Measurements from ENCODE around the gene AGFG2. TPM values are rescaled to one million over a fixed set of nuclear protein-coding genes. Genes with fewer than 3 reads are reported as not detected.
"Not testable (repeated sequence)": the region's sequence is repeated elsewhere in the genome, so short reads cannot be mapped to it uniquely, and the experiment has no call there.

The AGFG2 gene, protein sequence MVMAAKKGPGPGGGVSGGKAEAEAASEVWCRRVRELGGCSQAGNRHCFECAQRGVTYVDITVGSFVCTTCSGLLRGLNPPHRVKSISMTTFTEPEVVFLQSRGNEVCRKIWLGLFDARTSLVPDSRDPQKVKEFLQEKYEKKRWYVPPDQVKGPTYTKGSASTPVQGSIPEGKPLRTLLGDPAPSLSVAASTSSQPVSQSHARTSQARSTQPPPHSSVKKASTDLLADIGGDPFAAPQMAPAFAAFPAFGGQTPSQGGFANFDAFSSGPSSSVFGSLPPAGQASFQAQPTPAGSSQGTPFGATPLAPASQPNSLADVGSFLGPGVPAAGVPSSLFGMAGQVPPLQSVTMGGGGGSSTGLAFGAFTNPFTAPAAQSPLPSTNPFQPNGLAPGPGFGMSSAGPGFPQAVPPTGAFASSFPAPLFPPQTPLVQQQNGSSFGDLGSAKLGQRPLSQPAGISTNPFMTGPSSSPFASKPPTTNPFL
- 10 to 100 TPM; 65.0 to 75.5 TPM for total RNA-seq
- long read RNA-seq, full-length matches to known transcripts = 9 of 39 reads
- long read RNA-seq, partial matches to known transcripts = 20 of 39 reads
- long read RNA-seq, other reads (novel, unspliced or antisense) = 10 of 39 reads

GRCh38 chr7:100538654-100539435, at the start of gene AGFG2:
AGFG2 (plus strand) TSS chr7:100539203; CDS start chr7:100539347, 144 bp downstream.
- DNase-seq = peak; percentile 100
- intact Hi-C loops (cut with DNase I, micrococcal nuclease) = no loop called here
- ATAC-seq = peak; percentile 89

DNA sequence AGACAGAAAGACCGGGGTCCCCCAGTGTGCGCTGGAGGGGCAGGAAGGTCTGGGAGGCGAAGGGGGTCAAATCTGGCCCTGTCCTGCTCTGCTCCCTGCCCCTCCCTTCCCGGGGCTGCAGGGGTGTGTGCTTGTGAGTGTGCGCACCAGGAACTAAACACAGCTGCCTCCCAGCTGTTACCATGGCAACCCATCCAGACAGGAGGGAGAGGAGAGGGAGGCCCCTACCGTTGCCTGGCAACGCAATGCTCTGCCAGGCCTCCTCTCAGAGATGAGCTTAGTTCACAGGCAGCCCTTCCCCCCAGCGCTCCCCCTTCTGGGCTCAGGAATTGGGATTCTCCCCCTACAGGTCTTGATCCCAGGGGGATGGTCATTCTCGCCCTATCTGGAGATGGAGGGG, 49.2 kb upstream of the AGFG2 start:
- intact Hi-C loops (cut with DNase I, micrococcal nuclease) = no loop called here
- DNase-seq = peak; percentile 54 to 70
- peak; percentile 57 for ATAC-seq

GRCh38 chr7:100490483-100491191, 48.4 kb upstream of the AGFG2 start:
- intact Hi-C loops (cut with DNase I, micrococcal nuclease) = no loop called here
- ATAC-seq = no peak

DNA sequence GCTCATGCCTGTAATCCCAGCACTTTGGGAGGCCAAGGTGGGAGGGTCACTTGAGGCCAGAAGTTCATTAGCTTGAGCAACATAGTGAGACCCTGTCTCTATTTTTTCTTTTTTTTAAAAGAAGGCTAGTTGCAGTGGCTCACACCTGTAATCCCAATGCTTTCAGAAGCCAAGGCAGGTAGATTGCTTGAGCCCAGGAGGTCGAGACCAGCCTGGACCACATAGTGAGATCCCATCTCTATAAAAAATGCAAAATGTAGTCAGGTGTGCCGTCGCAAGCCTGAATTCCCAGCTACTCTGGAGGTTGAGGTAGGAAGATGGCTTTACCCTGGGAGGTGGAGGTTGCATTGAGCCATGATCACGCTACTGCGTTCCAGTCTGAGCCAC, 47.8 kb upstream of the AGFG2 start:
- intact Hi-C loops (cut with DNase I, micrococcal nuclease) = no loop called here
- no peak for ATAC-seq
- no peak for DNase-seq

More at GRCh38 chr7:100490483-100491191, 48.4 kb upstream of the AGFG2 start:
- DNase-seq = no peak

DNA sequence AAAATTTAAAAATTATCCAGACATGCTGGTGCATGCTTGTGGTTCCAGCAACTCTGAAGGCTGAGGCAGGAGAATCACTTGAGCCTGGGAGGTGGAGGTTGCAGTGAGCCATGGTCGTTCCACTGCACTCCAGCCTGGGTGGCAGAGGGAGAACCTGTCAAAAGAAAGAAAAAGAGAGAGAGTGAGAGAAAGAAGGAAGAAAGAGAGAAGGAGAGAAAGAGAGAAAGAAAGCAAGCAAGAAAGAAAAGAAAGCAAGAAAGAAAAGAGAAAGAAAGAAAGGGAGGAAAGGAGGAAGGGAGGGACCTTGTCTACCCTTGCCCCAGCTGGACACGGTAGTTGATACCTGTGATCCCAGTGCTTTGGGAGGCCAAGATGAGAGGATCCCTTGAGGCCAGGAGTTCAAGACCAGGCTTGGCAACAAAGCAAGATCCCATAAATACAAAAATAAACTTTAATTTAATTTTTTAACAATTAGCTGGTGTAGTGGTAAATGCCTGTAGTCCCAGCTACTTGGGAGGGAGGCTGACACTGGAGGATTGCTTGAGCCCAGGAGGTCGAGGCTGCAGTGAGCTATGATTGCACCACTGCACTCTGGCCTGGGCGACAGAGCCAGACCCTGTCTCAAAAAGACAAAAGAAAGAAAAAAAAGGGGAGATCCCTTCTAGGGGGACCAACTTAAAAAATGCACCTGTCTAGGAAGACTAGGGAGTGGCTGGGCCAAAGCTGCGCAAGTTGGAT, 46.1 kb upstream of the AGFG2 start:
- intact Hi-C loops (cut with DNase I, micrococcal nuclease) = no loop called here
- DNase-seq (no peak), ATAC-seq (no peak)

DNA sequence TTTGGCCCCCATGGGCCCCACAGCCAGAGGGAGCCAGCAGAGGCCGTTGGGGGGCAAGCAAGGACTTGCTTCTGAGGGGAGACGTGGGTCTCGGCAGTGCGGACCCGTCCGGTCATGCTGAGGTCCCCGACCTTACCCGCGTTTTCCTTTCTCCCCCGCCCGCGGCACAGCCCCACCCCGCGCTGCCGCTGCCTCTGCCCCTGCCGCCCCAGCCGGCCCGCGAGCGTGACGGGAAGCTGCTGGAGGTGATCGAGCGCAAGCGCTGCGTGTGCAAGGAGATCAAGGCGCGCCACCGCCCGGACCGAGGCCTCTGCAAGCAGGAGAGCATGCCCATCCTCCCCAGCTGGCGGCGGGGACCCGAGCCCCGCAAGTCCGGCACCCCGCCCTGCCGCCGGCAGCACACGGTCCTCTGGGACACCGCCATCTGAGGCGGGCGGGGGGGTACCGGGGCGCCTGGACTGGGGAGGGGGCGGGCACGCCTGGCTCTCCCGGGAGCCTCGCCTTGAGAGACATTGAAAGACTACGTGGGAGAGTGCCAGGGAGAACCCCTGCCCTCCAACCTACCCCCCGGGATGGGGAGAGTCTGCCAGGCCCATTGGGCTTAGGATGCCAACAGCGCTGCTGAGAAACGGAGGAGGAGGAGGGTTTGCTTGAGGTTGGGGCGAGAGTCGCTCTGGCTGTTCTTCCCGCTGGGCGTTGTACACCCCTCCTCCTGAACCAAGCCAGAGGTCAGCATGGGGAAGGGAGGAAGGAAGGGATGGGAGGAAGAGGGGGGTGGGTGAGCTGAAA, 45.3 kb upstream of the AGFG2 start:
- ATAC-seq (peak; percentile 83), DNase-seq (peak in 1 of 2 donors; percentile 76)
- intact Hi-C loops (cut with DNase I, micrococcal nuclease) = no loop called here

DNA sequence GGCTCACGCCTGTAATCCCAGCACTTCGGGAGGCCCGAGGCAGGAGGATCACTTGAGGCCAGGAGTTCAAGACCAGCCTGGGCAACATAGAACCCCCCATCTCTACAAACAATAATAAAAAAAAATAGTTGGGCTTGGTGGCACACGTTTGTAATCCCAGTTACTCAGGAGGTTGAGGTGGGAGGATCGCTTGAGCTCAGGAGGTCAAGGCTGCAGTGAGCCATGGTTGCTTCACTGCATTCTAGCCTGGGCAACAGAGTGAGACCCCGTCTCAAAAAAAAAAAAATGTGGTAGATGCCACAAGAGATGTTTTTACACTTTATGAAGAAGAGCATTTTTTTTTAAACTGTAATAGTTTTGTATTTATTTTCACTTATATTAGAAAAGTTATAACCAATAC, 42.5 kb upstream of the AGFG2 start:
- no peak for ATAC-seq
- intact Hi-C loops (cut with DNase I, micrococcal nuclease) = no loop called here

GRCh38 chr7:100500743-100501142, 38.3 kb upstream of the AGFG2 start:
- intact Hi-C loops (cut with DNase I, micrococcal nuclease); ATAC-seq; DNase-seq: not testable (repeated sequence)

More for the DNA sequence above, 42.5 kb upstream of the AGFG2 start:
- DNase-seq = no peak

GRCh38 chr7:100504031-100504430, 35.0 kb upstream of the AGFG2 start:
- DNase-seq, ATAC-seq: not testable (repeated sequence)

DNA sequence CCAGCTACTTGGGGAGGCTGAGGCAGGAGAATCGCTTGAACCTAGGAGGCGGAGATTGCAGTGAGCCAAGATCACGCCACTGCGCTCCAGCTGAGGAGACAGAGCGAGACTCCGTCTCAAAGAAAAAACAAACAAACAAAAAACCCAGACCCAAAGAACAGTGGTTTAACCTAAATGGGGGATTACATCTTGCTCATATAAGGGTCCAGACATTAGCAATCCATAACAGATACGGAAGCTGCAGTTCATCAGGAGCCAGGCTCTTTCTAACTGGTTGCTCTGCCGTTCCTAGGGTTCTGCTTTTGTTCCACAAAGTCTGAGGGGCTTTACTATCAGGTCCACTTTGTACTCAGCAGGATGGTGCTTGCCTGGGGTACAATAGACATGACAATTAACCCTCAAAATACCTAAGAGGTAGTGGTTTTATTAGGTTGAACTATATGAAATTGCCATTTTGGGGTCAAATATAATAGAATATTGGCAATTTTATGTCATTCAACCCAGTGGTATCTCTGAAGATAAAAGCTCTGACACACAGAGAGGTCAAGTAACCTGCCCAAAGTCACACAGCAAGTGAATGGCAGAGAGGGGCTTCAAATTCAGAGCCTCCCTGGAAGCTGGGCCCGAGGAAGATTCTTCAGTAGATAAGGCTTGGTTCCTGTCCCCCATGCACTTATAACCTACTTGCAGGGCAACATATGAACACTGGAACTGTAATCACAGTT, 34.0 kb upstream of the AGFG2 start:
- ATAC-seq (no peak), DNase-seq (no peak)
- intact Hi-C loops (cut with DNase I, micrococcal nuclease) = no loop called here

More at GRCh38 chr7:100504031-100504430, 35.0 kb upstream of the AGFG2 start:
- intact Hi-C loops (cut with DNase I, micrococcal nuclease) = not testable (repeated sequence)

DNA sequence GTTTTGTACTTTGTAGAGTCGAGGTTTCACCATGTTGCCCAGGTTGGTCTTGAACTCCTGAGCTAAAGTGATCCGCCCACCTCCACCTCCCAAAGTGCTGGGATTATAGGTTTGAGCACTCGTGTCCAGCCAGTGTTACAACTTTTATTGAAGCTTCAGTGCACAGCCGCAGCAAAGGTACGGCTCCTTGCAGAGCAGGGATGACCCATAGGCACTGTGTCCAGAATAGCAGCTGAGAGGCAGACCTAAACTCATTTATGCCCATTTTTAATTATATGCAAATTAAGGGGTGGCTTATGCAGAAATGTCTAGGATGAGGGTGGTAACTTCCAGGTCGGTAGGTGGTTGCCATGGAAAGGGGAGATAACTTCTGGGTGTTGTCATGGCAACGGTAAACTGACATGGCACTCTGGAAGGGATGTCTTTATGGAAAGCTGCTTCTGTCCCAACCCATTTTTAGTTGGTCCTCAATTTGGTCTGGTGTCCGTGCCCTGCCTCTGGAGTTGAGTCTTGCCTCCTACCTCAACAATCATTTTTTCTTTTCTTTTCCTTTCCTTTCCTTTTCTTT, 32.6 kb upstream of the AGFG2 start:
- ATAC-seq (no peak), DNase-seq (no peak)
- intact Hi-C loops (cut with DNase I, micrococcal nuclease) = no loop called here

DNA sequence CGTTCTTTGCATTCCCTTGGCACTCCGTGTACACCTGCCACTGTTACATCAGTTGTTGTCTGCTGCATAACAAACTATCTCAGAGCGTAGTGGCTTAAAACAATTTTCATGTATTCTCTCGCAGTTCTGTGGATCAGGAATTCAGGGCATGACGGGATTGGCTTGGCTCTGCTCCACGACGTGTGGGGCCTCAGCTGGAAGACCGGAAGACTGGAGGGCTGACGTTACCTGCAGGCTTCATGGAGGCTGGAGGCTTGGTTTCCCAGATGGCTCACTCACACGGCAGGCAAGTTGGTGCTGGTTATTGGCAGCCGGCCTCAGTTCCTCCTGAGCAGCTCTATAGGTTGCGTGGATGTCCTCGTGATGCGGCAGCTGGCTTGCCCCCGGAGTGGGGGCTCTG, 29.8 kb upstream of the AGFG2 start:
- intact Hi-C loops (cut with DNase I, micrococcal nuclease) = no loop called here
- ATAC-seq = no peak
- DNase-seq = peak in 1 of 2 donors; percentile 15

DNA sequence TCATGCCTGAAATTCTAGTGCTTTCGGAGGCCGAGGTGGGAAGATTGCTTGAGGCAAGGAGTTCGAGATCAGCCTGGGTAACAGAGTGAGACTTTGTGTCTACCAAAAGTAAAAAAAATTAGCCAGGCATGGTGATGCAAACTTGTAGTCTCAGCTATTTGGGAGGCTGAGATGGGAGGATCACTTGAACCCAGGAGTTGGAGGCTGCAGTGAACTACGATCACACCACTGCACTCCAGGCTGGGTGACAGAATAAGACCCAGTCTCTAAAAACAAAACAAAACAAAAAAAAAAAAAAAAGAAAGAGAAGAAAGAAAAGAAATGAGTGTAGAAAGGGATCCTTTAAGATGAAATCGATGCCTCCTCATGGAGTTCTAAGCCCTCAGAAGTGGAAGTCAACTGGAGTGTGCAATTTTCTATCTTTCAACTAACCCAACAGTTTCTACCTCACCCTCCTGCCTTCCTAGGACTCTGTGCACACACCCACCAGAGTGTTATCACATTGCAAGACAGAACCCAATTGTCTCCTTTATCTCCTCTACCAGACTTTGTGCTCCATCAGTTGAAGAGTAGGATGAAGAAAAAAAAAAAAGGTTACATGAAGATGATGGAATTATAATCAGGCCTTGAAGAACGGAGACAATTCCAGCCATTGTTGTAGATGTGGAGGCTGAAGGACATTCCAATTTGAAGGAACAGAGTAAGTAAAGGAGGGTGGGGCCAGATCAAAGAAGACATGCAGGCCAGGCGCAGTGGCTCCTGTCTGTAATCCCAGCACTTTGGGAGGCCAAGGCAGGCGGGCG, 28.4 kb upstream of the AGFG2 start:
- intact Hi-C loops (cut with DNase I, micrococcal nuclease) = no loop called here
- ATAC-seq = no peak
- DNase-seq = no peak

DNA sequence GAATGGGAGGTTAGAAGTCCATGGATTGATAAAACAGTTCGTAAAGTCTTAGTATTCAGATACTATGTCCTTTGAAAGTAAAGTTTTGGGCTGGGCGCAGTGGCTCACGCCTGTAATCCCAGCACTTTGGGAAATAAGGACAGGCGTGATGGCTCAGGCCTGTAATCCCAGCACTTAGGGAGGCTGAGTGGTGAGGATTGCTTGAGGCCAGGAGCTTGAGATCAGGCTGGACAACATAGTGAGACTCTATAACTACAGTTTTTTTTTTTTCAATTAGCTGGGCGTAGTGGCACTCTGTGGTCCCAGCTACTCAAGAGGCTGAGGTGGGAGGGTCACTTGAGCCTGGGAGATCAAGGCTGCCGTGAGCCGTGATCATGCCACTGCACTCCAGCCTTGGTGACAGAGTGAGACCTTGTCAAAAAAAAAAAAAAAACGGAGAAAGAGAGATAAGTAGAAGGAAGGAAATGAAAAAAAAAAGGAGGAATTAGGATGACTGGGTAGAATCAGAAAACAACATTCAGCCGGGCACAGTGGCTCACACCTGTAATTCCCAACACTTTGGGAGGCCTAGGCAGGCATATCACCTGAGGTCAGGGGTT, 25.7 kb upstream of the AGFG2 start:
- no peak for ATAC-seq
- no peak for DNase-seq
- intact Hi-C loops (cut with DNase I, micrococcal nuclease) = no loop called here

GRCh38 chr7:100515072-100515532, 23.9 kb upstream of the AGFG2 start:
- ATAC-seq (no peak), DNase-seq (no peak)
- intact Hi-C loops (cut with DNase I, micrococcal nuclease) = no loop called here
